Activated T-cell treated with anti-CD3 and anti-CD28 coated beads, Interleukin-2, amount 50 U/mL, for 48 hours (primary cell): ENCODE measurements around the gene JAM3.
"Not testable (repeated sequence)": the region's sequence is repeated elsewhere in the genome, so short reads cannot be mapped to it uniquely, and the experiment has no call there.

Experiments
- DNase-seq, 2 experiments: peaks; one replicate each; pipeline ENCODE4 v3.0.0-alpha.2; 2020

Gene JAM3

GRCh38 chr11:134149371-134149770 is 80.5 kb downstream of the JAM3 start:
- DNase-seq, result no peak

- DNase-seq, result peak in 1 of 2 experiments; percentile 39
Measured at GRCh38 chr11:134150195-134150903, 81.5 kb downstream of the JAM3 start.

GRCh38 chr11:134151083-134151747 is 82.3 kb downstream of the JAM3 start:
- DNase-seq, result no peak

DNA sequence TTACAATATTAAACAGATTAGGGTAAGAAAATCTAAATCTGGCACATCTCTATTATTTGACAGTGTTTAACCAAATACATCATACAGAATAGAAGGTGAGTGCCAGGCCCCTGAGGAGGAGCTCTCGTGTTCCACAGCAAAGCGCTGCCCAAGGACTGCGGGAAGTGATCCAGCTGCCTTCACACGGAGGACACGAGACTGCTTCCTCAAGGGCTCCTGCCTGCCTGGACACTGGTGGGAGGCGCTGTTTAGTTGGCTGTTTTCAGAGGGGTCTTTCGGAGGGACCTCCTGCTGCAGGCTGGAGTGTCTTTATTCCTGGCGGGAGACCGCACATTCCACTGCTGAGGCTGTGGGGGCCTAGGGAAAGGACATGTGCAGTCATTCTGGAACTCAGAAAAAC is 83.8 kb downstream of the JAM3 start:
- DNase-seq, result no peak

DNA sequence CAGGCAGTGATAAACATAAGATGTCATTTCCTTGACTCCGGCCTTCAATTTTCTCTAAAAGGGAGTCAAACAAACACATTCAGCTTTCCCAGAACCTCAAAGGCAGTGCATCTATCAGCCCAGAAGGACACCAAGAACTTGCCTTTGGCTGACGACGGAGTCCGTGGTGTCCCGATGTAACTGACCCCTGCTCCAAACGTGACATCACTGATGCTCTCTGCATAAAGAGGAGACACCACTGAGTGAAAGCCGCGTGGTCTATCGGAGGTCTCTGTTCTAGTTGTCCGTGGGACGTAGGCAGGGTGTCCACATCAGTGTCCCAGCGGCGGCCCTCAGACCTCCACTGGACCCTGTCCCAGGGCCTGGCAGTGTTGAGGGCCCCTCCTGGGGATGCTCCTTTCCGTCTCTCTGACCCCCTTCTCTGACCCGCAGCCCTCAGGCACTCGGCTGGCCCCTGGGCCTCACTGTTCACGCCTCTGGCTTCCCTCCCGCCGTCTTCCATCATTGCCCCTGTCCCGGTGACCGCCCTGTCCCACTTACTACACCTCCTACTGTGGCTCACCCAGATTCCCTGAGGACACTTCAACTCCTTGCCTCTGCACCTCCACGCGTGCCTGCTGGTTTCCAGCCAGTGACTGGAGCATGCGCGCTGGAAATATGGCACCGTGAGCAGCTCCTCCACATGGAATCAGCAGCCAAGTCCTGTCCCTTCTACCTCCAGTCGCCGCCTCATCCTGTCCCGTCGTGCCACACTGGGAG is 84.5 kb downstream of the JAM3 start:
- no peak for DNase-seq

DNA sequence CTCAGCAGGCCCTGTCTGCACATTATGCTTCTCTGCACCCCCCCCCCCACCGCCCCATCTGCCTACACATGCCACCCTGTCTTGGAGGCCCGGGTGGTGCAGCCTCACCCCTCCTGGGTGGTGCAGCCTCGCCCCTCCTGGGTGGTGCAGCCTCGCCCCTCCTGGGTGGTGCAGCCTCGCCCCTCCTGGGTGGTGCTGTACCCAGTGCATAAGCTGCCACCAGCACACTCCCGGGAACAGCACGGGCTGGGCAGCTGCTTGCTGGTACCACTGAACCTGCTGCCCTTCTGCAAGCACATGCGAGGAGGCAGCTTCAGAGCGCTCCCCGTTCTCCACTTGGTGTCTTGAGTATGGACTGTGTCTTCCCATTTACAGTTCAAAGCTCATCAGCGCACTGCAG is 85.6 kb downstream of the JAM3 start:
- DNase-seq, result no peak

DNA sequence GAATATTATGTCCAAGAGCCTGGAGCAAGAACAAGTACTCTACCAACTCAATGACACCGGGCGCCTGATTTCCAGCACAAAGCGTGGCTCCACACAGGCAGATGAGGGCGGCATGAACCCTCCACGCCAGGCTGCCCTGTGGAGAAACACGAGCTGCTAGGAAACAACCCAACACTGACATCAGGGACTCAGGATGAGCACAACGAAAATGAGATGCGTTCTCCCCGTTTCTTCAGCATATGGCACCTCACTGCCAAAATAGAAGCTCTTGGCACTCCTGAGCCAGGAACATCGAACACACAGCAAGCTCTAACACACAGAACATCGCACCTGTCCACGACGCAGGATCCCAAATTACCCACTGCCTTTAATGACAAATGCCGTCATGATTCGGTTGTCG is 86.6 kb downstream of the JAM3 start:
- DNase-seq, result no peak

DNA sequence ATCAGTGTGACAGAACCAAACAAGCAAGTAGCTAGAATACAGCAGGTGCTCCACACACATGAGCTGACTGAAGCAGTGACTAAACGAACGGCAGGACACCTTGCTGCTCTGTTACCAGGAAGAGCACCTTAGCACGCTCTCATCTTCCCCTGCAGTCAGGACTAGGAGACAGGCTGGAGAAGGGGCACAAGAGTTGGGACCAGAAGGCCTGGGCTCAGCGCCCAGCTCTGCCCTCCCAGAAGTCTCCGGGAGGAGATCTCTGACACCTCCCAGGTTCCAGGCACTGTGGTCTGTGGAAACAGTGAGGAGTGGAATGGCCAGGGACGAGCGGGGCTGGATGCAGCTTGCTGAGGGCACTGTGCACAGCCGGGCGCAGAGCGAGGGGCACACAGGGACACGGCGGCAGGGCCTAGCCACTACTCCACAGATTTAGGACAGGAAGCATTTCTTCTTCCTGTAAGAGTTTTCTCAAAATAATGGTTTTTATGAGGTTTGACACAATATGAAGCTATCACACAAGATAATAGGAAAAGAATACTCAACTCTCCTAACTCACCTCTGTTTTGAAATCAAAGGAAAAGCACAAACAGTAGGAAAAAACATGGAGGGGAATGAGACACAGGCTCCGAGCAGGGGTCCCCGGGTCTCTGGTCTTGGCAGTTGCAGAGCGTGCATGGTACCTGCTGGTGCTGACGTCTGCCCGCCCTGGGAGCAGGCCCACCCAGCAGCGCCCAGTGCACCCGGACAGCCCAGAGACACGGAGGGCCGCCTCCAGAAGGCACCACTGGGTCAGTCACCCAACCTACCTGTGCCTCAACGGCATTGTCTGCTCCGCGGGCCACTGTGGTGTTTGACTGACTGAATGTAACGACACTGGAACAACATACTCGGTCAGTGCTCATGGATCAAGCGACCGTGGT is 87.3 kb downstream of the JAM3 start:
- no peak for DNase-seq

DNA sequence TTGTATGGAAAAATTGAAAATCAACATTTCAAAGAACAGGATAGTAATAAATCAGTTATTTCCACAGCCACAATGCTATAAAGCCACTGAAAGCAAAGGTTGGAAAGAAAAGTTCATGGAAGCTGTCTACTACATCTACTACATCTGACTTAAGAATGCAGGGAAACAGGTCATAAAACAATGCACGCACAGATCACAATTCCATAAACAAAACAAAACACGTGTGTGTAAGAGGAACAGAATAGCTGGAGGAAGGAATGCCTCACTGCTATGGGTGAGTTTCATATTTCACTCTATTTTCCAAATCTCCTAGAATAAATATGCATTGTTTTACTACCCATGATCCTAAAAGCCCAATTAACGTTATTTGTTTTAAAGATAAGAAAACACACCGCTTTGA is 88.6 kb downstream of the JAM3 start:
- DNase-seq, result no peak

DNA sequence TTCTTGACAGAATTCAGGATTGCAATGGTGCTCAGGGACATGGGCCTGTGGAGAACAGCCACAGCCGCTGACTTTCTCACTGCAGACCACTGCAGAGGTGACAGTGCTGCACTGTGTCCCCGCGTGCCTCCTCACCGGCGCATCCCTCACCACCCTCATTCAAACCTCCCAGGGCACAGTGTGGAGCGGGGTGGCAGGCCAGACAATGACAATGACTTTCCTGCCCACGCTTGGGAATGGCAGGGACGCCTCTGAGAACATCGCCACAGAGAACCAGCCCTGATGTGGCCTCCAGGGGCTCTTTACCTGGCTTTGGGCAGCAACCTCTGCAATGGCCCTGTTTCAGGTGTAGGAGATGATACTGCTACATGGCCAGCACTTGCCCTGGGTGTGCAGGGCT is 89.2 kb downstream of the JAM3 start:
- DNase-seq, result no peak

GRCh38 chr11:134159652-134160051 is 90.8 kb downstream of the JAM3 start:
- no peak for DNase-seq

DNA sequence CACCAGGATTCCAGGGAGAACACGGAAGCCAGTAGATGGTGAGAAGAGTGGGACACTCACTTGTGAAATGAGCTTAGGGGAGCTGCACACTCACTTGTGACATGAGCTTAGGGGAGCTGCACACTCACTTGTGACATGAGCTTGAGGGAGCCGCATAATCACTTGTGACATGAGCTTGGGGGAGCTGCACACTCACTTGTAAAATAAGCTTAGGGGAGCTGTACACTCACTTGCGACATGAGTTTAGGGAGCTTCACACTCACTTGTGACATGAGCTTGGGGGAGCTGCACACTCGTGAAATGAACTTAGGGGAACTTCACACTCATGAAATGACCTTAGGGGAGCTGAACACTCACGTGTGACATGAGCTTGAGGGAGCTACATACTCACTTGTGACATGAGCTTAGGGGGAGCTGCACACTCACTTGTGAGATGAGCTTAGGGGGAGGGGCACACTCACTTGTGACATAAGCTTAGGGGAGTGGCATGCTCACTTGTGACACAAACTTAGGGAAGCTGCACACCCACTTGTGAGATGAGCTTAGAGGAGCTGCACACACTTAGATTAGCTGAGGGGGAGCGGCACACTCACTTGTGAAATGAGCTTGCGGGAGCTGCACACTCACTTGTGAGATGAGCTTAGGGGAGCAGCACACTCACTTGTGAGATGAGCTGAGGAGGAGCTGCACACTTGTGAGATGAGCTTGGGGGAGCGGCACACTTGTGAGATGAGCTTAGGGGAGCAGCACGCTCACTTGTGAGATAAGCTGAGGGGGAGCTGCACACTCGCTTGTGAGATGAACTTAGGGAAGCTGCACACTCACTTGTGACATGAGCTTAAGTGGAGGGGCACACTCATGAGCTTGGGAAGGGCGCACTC is 95.9 kb downstream of the JAM3 start:
- DNase-seq, result no peak

GRCh38 chr11:134170177-134170918 is 101.5 kb downstream of the JAM3 start:
- no peak for DNase-seq

- no peak for DNase-seq
Measured at GRCh38 chr11:134170919-134171281, 102.0 kb downstream of the JAM3 start.

- DNase-seq, result no peak
Measured at GRCh38 chr11:134171951-134172350, 103.1 kb downstream of the JAM3 start.

- DNase-seq, result no peak
Measured at GRCh38 chr11:134173296-134173695, 104.4 kb downstream of the JAM3 start.

- DNase-seq, result no peak
Measured at GRCh38 chr11:134176284-134176683, 107.4 kb downstream of the JAM3 start.

DNA sequence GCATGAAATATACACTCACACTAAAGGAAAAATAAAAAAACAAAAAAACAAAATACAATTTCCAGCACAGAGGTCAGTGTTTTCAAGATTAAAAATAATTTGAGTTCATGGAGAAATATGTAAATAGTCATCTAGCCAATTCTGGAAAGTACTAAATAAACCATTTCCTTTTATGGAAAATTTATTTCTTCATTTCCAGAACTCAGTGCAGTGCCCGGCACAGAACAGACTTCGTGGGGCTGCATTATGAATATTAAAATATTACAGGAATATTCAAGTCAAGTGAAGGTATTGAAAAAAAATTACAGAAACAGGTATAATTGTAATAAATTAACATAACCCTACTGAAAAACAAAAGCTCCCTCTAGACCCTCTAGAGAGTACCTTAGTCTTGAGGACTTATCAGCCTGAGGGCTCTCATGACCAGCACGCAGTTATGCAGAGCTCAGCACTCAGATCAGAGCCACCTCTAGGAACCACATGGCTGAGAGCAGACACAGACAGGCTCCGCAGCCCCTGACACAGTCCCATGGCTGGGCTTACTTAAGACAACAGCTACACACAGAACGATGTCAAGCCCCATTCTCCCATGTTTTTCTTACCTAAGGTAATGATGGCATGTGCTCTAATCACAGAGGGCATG is 109.3 kb downstream of the JAM3 start:
- DNase-seq, result no peak

GRCh38 chr11:134181707-134182106 is 112.8 kb downstream of the JAM3 start:
- DNase-seq, result no peak

GRCh38 chr11:134188092-134188491 is 119.2 kb downstream of the JAM3 start:
- DNase-seq, result not testable (repeated sequence)

GRCh38 chr11:134196756-134197155 is 127.9 kb downstream of the JAM3 start:
- DNase-seq, result no peak
